ENCODE measurements around the gene CD79B.
"Not testable (repeated sequence)": the region's sequence is repeated elsewhere in the genome, so short reads cannot be mapped to it uniquely, and the experiment has no call there.

CD79B gene

DNA sequence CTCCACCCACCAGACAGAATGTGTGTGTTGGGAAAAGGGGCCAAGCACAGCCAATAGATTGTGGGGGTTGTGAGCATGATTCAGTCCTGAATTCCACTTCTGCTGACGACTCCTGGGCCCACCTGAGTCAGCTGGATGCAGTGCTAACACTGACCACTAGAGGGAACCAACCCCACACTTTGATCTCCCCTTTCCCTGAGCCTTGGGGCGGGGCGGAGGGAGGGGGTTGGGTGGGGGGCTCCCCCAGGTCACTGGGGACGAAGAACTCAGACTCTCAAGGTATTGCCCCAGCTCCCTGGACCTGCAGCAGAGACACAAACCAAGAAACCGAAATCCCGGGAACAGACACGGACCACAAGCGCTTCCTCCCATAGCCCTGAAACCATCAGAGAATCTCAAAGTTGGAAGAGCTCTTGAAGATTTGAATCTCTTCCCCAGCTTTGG is 20.5 kb downstream of the CD79B start:
- TF ChIP-seq GATA3 (IDR thresholded peaks at IDR 0.05; ENCODE audit: low read depth, low read length) = no peak
- TF ChIP-seq GATA2 (IDR thresholded peaks at IDR 0.05; ENCODE audit: low read depth, low read length) = no peak

DNA sequence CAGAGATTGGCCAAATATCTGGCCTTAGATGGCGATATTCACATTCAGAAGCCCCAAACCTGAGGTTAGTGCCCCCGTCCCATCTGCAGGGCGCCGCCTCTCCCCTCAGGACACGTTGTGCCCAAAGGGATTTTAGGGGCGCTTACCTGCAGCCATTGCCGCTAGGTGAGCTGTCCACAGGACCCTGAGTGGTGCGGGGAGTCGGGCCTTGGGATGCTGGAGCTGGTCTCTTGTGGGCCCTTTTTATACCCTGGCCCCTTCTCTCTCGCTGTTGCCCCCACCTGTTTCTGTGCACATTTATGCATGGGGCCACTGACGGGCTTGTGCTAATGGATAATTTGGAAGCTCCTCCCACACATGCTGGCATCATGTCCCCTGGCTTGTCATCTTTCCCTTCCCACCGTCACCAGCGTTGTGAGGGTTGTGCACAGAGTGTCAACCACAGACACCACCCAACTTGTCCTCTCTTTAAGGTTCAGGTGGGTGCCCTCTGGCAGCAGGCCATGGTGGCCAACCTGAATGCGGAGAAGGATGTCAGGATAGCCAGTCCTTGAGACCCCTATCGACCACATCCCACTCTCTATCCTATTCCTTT is 21.0 kb downstream of the CD79B start, which contains the start of gene CSHL1:
Gene CSHL1, minus strand, starts transcription at position 218 of the 595 bp plus-strand sequence. Its CDS starts 62 bp downstream, at position 156.
- TF ChIP-seq GATA2 (IDR thresholded peaks at IDR 0.05; ENCODE audit: low read depth, low read length) (no peak), GATA3 (IDR thresholded peaks at IDR 0.05; ENCODE audit: low read depth, low read length) (no peak)

DNA sequence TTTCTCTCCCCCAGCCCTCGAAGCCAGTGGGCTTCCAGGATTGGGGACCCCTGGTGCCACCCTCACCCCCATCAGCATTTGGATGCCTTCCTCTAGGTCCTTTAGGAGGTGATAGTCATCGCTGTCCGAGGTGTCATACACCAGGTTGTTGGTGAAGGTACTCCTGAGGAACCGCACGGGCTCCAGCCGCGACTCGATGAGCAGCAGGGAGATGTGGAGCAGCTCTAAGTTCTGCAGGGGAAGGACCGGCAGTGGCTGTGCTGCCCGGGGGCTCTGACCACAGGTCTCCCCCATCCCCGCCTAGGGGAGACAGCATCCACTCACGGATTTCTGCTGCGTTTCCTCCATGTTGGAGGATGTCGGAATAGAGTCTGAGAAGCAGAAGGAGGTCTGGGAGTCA is 22.0 kb downstream of the CD79B start:
- no peak for TF ChIP-seq GATA3 (IDR thresholded peaks at IDR 0.05; ENCODE audit: low read depth, low read length)
- no peak for TF ChIP-seq GATA2 (IDR thresholded peaks at IDR 0.05; ENCODE audit: low read depth, low read length)

DNA sequence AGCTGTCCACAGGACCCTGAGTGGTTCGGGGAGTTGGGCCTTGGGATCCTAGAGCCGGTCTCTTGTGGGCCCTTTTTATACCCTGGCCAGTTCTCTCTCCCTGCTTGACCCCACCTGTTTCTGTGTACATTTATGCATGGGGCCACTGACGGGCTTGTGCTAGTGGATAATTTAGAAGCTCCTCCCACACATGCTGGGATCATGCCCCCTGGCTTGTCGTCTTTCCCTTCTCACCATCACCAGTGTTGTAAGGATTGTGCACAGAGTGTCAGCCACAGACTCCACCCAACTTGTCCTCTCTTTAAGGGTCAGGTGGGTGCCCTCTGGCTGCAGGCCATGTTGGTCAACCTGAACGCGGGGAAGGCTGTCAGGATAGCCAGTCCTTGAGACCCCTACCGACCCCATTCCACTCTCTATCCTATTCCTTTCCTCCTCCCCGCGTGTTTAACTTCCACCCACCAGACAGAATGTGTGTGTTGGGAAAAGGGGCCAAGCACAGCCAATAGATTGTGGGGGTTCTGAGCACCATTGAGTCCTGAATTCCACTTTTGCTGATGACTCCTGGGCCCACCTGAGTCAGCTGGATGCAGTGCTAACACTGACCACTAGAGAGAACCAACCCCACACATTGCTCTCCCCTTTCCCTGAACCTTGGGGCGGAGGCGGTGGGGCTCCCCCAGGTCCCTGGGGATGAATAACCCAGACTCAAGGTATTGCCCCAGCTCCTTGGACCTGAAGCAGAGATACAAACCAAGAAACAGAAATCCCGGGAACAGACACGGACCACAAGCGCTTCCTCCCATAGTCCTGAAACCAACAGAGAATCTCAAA is 35.4 kb downstream of the CD79B start, which contains the start of gene CSH1:
Gene CSH1, minus strand, starts transcription at position 51 of the 831 bp plus-strand sequence. CDS start 63 bp downstream, outside the sequence.
- TF ChIP-seq GATA2, GATA3 (IDR thresholded peaks at IDR 0.05; ENCODE audit: low read depth, low read length): not testable (repeated sequence)

DNA sequence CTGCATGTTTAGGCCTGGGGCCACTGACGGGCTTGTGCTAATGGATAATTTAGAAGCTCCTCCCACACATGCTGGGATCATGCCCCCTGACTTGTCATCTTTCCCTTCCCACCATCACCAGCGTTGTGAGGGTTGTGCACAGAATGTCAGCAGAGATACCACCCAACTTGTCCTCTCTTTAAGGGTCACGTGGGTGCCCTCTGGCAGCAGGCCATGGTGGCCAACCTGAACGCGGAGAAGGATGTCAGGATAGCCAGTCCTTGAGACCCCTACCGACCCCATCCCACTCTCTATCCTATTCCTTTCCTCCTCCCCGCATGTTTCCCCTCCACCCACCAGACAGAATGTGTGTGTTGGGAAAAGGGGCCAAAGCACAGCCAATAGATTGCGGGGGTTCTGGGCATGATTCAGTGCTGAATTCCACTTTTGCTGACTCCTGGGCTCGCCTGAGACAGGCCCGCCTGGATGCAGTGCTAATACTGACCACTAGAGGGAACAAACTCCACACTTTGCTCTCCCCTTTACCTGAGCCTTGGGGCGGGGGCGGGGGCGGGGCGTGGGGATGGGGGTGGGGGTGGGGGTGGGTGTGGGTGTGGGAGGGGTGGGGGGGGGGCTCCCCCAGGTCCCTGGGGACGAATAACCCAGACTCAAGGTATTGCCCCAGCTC is 50.1 kb downstream of the CD79B start, which contains the start of gene GH2:
Gene GH2, minus strand, starts transcription at position 10 of the 667 bp plus-strand sequence. CDS start 143 bp downstream, outside the sequence.
- TF ChIP-seq GATA2 (IDR thresholded peaks at IDR 0.05; ENCODE audit: low read depth, low read length) (no peak), GATA3 (IDR thresholded peaks at IDR 0.05; ENCODE audit: low read depth, low read length) (no peak)

DNA sequence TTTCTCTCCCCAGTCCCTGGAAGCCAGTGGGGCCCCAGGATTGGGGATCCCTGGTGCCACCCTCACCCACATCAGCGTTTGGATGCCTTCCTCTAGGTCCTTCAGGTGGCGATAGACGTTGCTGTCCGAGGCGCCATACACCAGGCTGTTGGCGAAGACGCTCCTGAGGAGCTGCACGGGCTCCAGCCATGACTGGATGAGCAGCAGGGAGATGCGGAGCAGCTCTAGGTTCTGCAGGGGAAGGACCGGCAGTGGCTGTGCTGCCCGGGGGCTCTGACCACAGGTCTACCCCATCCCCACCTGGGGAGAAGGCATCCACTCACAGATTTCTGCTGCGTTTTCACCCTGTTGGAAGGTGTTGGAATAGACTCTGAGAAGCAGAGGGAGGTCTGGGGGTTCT is 51.4 kb downstream of the CD79B start:
- no peak for TF ChIP-seq GATA2 (IDR thresholded peaks at IDR 0.05; ENCODE audit: low read depth, low read length)
- no peak for TF ChIP-seq GATA3 (IDR thresholded peaks at IDR 0.05; ENCODE audit: low read depth, low read length)

Data from SH-SY5Y (cell line).